ENCODE data around the gene PRSS22. TPM values are rescaled to one million over a fixed set of nuclear protein-coding genes. Genes with fewer than 3 reads are reported as not detected.

The PRSS22 gene
- polyA plus RNA-seq, 1 of the 3 experiments (the other 2 are of a cell fraction), result not detected

- TF ChIP-seq USF1 (IDR thresholded peaks at IDR 0.05; ENCODE audit: borderline replicate concordance, low read depth), result no peak
These were observed 30.6 kb downstream of the PRSS22 start (continued) for GRCh38 chr16:2827374-2827791.

GRCh38 chr16:2826591-2827373 is 31.2 kb downstream of the PRSS22 start:
- H3K4me1 ChIP-seq (ENCODE audit: control insufficient read depth in 1 of 2, insufficient read depth in 2 of 2, low read depth in 1 of 2, low read length in 1 of 2), result peaks cover 0 to 19% of the 10 kb centered on the region in 2 experiments; a peak in 1 of 4 replicates
- no peaks in the 10 kb centered on the region for H3K9me3 ChIP-seq
- no peak overlapping the region for H3K27ac ChIP-seq (ENCODE audit: low read depth in 2 of 2, low read length in 1 of 2)
- no peaks in the 10 kb centered on the region for H3F3A ChIP-seq (replicated peaks; ENCODE audit: insufficient read depth)
- TF ChIP-seq MEF2A (IDR thresholded peaks at IDR 0.05; ENCODE audit: borderline replicate concordance, low read depth) (no peak), TCF12 (IDR thresholded peaks at IDR 0.05) (no peak), POLR2AphosphoS5 (IDR thresholded peaks at IDR 0.05; ENCODE audit: low read depth, low read length) (no peak), GATA2 (CRISPR knock-in tag; IDR thresholded peaks at IDR 0.05) (no peak), SIN3A (IDR thresholded peaks at IDR 0.05; ENCODE audit: borderline replicate concordance, low read depth, low read length) (no peak), NRF1 (IDR thresholded peaks at IDR 0.05; ENCODE audit: low read depth, low read length) (no peak), GABPA (IDR thresholded peaks at IDR 0.05; ENCODE audit: low read depth) (no peak), REST (IDR thresholded peaks at IDR 0.05; ENCODE audit: low read depth, low read length) (no peak), FOXM1 (IDR thresholded peaks at IDR 0.05; ENCODE audit: low read depth) (no peak), MAX (IDR thresholded peaks at IDR 0.05; ENCODE audit: low read depth) (no peak), RXRA (IDR thresholded peaks at IDR 0.05; ENCODE audit: borderline replicate concordance, low read depth) (no peak), EZH2phosphoT487 (IDR thresholded peaks at IDR 0.05; ENCODE audit: borderline replicate concordance, low read depth) (no peak), USF1 (IDR thresholded peaks at IDR 0.05; ENCODE audit: borderline replicate concordance, low read depth) (no peak), IRF3 (IDR thresholded peaks at IDR 0.05; ENCODE audit: low read depth, low read length) (no peak)
- H3K27me3 ChIP-seq (ENCODE audit: insufficient read depth), result no peaks in the 10 kb centered on the region; the same call in 1 of the 2 replicates
- H2AFZ ChIP-seq (ENCODE audit: low read depth), result no peak overlapping the region
- no peak for DNase-seq
- no peak overlapping the region for H3K4me3 ChIP-seq (ENCODE audit: low read depth in 2 of 2, low read length in 1 of 2)
- H3K79me2 ChIP-seq (ENCODE audit: insufficient read depth), result no peaks in the 10 kb centered on the region
- ChIA-PET CTCF (interaction anchor here (1.7 to 2.0 kb wide), 3 partner anchors 12 to 42 kb away, joined by 6 to 7 read pairs (median 6); no protein-coding TSS in a partner anchor), POLR2A (no interaction called here)
- H3K9me2 ChIP-seq, result no peaks in the 10 kb centered on the region
- H3K36me3 ChIP-seq (replicated peaks in 1 of 2; ENCODE audit: control insufficient read depth in 1 of 2, insufficient read depth in 2 of 2, low read length in 1 of 2), result no peaks in the 10 kb centered on the region
- no peak overlapping the region for H3K4me2 ChIP-seq
- H3K9ac ChIP-seq, result no peak overlapping the region
- WGBS (ENCODE audit: low lambda C conversion rate), result 71% methylated on average over 11 of the region's 19 CpGs
- H4K20me1 ChIP-seq (ENCODE audit: insufficient read depth), result no peaks in the 10 kb centered on the region

All from SK-N-SH (cell line).